Inflammatory macrophage treated with lipopolysaccharide for 1 hour (primary cell): ENCODE results near the gene HOXC5.
A peak's percentile ranks its signal among the peaks of the same experiment; 100 is the strongest.

Experiments used
- DNase-seq, 2 donors: peaks; one replicate each; pipeline ENCODE4 v3.0.0-alpha.2; 2020 to 2022

HOXC5 gene

DNA sequence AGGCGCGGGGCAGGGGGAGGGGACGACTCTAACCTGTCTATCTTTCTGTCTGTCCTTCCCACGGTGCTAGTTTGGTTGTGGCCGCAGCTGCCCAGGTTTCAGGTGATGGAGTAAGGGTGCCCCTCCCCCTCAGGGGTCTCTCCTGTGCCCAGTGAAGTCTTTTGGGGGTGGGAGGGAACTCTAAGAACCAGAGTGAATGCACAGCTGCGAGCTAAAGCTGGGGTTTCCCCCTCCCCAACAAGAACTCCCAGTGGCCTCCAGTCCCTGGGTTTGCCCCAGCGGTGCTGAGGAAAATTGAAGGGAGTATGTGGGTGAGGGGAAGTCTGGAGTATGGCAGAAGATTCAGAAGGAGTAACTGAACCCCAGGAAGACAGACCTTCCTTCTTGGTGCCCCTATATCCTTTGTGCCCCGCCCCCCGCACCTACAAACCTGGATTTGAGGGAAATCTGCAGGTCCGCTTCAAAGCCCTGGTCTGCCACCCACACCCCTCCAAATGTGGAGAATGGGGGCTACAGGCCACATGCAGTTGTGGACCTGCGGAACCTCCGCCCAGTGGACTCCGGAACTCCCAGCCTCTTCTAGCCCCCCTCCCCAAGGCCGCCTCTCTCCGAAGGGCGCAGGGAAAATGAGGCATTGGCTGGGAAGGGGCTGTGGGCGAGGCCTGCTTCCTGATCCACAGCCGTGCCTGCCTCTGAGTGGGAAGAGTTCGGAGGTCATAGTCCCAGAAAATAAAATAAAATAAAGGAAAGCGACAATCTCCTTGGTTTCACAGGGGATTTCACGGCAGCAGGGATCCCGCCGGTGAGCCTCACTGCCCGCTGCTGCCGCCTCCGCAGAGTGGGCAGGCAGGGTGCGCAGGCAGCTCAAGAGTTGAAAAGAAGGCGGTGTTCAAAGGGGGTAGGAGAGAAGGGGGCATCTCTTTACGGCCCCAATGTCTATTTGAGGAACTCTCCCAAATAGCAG is 36.3 kb upstream of the HOXC5 start:
- no peak for DNase-seq

DNA sequence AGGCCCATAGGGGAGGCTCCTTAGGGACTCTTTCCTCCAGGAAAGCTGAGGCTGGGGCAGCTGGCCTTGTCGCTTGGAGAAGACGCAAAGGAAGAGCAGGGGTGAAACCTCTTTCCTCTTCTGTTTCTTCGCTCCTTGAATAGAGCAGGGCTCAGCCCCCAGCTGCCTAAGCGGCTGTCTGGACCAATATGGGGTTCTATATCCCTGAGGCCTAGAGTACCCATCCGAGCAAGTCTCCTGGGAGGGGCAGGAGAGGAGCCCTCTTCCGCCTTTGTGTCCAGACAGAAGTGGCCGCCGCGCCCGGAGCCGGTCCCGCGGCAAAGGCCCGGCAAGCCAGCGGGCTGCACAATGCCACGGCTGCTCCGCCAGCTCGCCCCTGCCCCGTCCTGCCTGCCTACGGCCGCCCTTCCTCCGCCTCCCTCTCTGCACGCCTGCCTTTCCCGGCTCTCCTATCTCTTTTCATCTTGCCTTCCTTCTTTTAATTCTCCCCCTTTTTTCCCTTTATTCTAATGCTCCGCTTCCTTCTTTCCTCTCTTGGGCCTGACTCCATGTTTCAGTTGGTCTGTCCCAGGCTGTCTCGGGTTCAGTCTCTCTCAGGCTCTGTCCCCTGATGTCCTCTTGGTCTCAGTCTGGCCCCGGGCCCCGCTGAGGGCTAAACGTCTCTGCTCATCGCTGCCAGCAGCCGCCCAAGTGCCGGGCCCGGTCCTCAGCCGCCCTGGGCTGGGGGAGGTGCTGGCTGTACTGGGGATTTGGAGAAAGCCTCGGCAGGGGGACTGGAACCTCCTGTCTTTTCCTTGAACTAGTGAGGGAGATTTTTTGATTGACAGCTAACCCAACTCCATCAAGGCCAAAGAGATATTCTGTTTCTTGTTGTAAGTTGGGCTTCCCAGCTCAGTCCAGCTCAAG is 35.4 kb upstream of the HOXC5 start:
- no peak for DNase-seq

DNA sequence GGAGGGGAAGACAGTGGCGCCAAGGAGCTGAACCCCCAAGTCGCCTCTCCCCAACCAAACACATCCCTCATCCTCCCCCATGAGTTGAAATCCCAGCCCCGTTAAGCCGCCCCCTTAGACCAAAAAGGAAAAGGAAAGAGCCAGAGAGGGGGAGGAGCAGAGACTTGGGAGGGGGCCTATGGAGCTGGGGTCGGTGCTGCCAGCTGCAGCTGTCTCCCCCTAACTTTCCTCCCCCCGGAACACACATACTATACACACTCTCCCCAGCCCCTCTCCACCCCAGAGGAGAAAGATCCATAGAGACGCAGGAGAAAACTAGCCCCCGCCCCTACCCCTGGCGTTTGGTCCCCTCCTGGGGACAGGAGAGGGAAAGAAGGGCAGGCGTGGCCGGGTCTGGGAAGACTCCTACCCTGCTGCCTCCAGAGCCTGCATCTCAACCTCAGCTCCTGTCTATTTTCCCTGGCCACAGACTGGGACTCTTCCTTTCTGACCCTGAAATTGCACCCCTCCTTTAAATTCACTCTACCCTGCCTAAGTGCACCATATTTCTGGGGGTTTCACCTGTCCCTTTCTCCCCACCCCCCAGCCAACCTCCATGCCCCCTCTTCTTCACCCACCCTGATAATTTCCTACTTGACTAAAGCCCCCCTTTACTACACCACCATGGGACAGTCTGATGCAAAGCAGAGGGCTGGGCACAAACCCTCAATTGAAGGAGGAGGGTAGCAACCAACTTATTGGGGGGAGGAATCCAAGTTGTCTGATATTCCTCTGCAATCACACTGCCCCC is 34.5 kb upstream of the HOXC5 start:
- DNase-seq = no peak

DNA sequence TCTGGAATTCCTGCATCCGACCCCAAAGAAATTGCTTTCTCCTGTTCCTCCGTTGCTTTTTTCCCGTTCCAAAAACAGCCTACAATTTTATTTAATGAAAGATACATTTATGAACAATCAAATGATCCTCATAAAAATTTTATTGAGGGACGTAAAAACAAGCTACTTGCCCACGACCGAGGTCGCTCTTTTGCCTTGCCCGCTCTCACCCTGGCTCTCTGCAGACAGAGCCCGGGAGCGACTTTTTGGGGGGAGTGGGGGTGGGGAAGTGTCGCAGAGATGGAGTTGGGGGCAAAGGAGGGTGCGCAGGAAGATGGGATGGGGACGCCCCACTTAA is 34.0 kb upstream of the HOXC5 start:
- DNase-seq = no peak

DNA sequence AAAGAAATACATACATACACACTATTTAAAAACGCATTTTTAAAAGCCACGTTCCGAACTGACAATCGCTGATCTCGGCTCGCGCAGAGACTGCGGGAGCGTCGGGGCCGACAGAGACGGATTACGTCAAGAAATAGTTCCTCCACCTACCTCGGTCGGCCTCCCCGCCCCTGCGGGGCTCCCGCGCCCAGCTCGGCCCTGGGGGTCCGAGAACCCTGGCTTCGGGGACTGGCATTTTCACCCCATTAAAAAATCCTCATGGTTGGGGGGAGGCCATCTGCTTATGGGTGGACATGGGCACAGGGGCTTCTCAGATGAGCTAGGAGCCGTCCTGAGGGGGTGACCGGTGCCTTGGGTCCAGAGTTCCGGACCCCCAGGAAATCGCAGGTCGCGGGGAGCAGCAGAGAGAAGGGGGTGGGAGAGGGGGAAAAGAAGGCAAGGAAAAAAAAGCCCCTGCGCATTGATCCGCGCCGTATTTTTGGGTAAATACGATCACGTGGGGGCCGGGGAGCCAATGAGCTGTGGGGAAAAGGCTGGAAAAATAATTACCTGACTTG is 33.2 kb upstream of the HOXC5 start:
- DNase-seq = no peak

DNA sequence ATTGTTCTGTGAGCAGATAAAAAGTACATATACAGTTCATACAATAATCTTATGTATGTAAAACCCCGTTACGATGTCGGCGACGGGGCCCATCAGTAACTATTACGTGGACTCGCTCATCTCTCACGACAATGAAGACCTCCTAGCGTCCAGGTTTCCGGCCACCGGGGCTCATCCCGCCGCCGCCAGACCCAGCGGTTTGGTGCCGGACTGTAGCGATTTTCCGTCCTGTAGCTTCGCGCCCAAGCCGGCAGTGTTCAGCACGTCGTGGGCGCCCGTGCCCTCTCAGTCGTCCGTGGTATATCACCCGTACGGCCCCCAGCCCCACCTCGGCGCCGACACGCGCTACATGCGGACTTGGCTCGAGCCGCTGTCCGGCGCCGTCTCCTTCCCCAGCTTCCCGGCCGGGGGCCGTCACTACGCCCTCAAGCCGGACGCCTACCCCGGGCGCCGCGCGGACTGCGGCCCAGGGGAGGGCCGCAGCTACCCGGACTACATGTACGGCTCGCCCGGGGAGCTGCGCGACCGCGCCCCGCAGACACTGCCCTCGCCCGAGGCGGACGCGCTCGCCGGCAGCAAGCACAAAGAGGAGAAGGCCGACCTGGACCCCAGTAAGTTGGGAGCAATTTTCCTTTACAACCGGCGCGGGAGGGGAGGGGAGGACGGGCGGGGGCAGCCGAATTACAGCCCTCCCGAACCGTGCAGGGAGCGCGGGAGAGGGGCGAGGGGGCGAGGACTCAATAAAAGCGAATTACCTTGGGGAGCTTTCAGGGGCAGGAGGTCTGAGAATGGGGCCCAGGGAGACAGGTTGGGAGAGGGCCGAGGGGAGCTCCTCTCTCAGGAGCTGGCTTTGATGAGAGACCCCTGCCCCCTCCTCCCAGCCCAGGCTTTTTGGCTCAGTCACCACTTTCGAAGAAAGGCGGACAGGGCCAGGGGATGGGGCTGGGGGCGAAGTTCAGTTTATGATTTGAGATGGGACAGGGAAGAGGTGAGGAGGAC is 32.4 kb upstream of the HOXC5 start, which contains the start of gene HOXC9:
Gene HOXC9, plus strand, starts transcription at position 46 of the 999 bp plus-strand sequence. Its CDS starts 28 bp downstream, at position 74.
- no peak for DNase-seq

DNA sequence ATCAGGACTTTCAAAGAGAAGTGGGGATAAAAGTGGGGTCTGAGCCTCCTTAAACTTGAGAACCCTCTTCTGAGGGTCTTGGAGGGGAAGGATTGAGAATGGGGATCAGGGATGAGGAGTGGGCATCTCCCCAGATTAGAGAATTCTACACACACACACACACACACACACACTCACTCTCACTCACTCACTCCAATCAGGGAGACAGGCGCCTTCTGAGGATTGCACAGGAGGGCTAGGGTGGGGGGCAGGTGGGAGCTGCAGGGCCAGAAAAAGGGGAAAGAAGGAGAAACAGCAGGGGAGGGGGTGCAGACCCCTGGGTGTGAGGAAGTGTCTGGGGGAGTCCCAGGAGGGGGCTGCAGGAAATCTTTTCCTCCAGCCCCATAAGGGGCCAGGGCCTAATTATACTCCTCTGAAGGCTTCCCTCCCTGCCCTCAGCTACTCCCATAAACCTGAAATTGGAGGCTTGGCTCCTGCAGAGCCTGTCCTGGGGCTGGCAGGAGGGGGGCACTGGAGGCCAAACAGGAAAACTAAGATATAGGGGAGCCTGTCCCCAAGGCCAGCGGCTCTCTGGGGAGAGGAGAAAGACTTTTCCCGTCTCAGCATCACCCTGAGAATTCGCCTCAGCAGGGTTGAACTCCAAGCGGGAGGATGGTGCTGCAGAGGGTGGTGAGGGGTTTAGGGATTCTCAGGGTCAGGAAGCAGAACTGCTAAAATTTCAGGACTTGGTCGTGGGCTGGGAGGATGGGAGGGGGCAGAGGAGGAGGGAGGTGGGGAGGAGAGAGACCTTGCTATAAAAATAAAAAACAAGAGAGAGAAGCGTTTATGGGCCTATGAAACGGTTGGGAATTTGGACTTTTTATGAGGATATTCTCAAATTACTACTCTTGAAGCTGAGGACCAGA is 31.3 kb upstream of the HOXC5 start:
- DNase-seq = no peak

DNA sequence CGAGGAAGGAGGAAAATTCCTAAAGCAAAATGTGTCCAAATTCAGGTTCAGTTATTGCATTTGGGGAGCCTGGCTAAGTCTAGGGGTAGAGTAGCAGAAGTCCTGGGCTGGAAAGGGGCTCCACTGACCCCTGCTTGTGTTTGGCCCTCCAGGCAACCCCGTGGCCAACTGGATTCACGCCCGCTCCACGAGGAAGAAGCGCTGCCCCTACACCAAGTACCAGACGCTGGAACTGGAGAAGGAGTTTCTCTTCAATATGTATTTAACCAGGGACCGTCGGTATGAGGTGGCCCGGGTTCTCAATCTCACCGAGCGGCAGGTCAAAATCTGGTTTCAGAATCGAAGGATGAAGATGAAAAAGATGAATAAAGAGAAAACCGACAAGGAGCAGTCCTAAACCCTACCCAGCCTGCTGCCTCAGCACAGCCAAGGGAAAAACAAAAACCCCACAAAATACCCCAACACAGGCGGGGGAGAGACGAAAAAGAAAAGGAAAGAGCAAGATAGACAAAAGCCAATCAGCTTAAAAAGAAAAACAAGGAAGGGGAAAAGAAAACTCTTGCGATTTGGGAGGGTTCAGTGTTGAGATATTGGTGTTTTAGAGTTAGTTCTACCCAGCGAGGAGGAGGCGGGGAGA is 30.5 kb upstream of the HOXC5 start:
- DNase-seq = no peak

DNA sequence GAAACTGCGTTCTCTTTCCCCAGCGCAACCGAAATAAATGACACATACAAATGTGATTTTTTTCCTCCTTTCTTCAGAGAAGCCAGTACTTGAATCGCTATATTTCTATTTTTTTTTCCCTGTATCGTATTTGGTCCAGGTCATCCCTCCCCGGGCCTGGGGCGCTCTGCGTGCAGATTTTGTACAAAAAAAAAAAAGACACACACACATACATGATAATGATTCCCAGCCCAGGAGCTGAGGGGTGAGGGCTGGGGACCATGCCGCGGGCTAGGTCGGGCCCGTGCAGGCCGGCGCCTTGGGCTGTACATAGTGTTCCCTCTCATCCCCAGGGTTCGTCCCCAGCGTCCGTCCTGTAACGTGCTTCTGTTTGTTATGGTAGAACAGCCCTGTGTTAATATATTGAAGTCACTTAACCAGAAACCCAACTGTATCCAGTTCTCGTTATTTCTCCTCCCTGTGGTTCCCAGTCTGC is 29.9 kb upstream of the HOXC5 start:
- no peak for DNase-seq

DNA sequence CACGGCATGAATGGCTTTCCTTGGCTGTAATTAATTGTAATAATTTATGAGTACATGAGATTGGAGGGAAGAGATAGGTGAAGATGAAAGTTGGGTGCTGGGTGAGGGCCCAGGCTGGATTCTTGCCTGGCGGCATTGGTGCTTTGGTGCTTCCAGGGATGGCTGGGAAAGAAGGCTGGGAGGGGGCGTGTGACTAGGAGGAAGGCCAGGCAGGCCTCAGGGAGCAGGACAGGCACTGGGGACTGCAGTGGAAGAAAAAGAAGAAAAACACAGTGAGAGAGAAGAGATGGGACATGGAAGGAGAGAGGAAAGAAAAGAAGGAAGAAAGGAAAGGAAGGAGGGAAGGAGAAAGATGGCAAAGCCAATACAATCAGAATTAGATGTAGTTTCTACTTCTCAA is 29.2 kb upstream of the HOXC5 start:
- DNase-seq = no peak

DNA sequence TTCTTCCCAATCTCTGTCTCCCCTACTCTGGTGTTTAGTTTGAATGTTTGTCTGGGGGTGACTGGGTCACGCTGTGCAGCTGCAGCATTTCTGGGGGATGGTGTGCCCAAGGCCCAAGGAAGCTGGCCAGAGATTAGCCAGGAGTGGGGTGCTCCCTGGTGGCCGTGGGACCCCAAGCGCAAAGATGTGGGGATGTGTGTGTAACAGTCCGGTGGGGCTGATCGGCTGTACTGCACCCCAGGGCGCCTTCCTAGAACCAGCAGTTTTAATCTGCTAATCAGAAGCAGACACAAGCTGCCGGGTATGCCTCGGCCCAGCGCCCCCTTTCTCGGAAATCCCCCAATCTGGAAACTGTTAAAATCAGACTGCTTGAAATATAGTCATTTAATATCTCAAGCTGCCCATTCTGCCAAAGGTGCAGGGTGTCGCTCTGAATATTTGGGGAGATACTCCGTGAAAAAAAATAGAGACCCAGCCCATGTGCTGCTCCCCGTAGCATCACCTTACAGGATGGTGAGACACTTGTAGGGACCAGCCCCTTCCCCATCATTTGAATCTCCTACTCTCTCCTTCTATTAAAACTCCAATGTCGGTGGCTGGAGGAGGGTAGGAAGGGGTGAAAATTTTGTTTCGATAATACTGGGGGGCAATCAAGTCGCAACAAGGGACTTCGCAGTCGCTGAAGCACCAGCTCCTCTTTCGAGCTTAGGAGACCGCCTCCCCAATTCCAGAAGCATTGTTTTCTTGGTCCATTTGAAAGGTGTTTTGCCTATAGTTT is 28.6 kb upstream of the HOXC5 start:
- no peak for DNase-seq

DNA sequence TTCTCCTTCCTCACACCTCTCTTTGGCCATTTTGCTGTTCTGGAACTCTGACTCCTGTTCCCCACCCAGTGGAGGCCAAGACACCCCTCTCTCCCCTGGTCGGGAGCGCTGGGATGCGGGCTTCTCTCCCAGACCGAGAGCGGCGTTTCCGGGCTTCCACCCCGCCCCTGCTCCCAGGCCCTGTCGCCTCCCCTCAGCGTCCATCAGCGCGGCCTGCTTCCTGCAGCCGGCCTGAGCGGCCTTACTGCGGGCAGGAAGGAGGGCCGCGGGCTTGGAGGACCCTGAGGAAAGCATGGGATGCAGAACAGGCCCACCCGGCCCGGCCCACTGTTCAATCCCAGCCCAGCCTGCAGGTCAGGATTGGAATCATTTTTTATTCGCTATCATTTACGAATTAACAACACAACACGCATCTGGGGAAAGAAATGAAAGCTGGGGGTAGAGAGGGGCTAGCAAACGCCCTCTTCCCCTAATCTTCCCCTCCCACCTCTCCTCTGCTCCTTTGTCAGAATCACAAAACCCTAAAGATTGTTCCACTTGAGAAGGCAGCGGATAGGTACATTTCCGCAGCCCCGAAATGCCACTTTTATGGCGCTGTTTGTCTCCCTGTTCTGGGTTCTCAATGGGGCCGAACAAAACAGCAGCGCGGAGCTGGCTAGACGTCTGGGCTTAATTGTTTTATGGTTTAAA is 27.9 kb upstream of the HOXC5 start:
- DNase-seq = no peak

DNA sequence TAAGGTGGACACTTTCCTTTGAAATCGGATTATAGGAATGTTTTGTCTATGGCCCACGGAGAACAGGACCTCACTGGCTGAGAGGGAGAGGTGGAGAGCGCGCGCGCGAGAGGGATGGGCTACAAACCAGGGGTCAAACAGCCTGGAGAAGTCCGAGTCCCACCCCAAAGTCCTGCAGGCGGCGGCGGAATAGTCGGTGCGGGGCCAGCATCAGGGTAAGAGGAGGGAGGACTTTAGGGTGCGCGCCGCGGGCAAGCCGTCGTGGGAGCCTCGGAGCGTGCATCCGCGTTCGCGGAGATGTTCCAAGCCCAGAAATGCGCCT is 27.4 kb upstream of the HOXC5 start:
- no peak for DNase-seq

DNA sequence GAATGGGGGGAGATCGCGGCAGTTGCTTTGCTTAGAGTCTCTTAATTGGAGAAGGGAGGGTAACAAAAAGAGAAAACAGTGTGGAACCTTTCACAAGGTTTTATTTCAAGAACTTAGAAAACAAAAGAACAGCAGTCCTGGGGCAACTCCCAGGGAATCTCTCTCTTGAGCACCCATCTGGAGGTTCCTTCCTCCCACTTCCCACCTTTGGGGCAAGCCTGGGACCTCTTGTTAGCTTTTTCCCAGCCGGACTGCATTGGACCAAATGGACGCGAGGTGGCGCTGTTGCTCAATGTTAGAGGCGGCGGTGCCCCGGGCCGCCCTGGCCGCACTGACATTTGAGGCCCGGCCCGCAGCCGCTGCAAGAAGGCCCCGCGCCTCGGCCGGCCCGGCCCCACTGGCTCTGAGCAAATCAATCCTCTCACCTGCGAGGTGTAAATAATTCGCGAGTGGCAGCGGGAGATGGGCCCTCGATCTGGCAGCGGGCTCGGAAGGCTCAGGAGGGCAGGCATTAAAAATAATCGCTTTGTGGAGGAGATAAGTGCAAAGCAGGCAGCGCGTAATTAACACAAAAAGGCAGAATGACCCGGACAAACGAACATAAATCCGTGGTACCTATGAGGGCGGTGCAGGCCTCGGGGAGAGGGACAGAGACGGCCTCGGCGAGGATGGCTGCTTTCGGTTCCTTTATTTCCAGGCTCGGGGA is 26.8 kb upstream of the HOXC5 start:
- peak; percentile 61 to 97 for DNase-seq

DNA sequence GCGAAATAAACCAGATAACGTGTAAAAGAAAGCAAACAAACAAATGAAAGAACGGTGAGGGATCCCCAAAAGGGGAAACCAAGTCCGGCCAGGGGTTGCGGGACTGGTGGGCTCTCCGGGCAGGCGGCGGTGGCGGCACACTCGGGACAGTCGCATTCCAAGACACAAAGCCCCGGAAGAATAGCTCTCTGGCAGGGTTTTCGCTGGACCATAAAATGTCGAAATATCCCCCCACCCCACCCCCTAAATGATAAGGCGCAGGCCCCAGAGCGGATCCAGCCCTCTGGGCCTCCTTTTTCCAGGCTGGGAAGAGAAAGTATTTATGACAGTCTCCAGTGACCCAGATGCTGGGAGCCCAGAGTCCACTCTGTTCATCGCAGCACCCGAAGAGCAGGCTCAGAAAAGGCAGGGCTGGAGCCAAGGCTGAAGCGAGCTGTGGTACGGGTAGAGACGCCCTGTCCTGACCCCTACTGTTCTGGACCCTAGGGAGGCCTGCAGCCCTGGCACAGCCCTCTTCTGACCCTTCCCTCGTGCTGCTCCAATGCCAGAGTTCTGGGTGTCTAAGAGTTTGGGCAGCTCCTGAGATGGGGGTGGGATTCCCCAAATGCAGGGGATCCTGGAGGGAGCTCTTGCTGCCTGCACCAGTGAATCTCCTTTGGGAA is 26.2 kb upstream of the HOXC5 start:
- DNase-seq = no peak

DNA sequence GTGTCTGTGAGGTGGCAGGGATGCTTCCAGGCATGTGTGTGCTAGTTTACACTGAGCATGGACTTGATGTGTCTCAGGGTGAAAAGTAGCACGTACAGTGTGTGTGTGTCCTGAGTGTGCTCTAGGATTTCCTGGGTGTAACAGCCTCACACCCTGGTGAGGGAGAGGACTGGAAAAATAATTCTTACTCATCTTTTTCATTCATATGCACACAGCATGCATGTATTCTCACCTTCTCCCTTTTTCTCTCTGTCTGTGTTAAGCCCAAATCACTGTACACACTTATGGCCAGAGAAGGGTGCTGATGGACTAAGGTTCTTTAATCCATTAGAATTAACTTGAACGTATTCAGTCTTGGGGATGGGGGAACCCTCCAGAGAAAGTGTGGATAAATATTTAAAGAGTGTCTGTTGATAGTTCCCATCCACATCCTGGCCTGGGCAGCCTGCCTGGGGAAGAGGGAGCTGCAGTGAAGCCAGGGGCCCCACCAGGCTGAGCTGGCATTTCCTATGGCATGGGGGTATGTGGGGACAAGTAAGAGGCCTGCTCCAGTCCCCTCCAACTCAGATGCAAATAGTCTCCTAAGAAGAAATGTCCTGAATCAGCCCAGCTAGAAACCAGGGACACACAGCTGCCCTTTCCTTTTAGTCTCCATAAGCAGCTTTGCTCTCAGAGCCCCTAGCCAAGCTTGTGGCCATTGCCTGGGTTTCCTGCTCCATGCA is 25.2 kb upstream of the HOXC5 start:
- no peak for DNase-seq

DNA sequence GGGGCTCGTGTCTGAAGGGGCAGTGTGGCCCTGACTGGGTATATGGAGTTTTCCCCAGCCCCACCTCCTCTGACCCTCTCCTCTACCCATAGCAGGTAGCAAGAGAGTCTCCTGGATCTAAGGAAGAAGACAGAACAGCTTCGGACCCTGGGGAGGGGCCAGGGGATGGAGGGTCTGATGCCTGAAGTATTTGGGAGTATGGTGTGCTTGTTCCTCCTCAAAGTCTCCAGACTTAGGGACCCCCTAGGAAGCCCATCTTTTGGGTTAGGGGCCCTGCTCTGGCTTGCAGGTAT is 24.6 kb upstream of the HOXC5 start:
- no peak for DNase-seq
